Pancreas (tissue), 10 donors: ENCODE measurements around the gene HLF. TPM values are rescaled to one million over a fixed set of nuclear protein-coding genes. Genes with fewer than 3 reads are reported as not detected.

Experiments
- ATAC-seq, 4 donors: fragments of 200-7000 bp; cut with Tn5 transposase; one replicate each; pipeline versions ENCODE4 v1.8.0 to v1.9.1; 2020; ENCODE audit warnings: mild to moderate bottlenecking in 4 of 4, moderate library complexity in 4 of 4
- DNase-seq, 6 donors: peaks; one replicate each; pipeline ENCODE4 v3.0.0-alpha.2; 2020
- FAIRE-seq: peaks from 2 replicates; lab custom pipeline; 2012; peaks lifted over from hg19 to GRCh38; lab: Jason Lieb, UNC
- H3K27ac ChIP-seq, 4 donors: fragments of 200-600 bp; sonication (generic); 1 replicate in 3 of 4; 2 replicates in 1 of 4; pipeline versions ENCODE4 v1.5.0 to v1.8.0; 2020
- H3K27me3 ChIP-seq, 4 donors: fragments of 200-600 bp; one replicate each; pipeline ENCODE4 v1.8.0; 2021
- H3K36me3 ChIP-seq, 3 donors: fragments of 200-600 bp; sonication (generic) in 1 of 3; one replicate each; pipeline versions ENCODE4 v1.5.0 to v1.8.0; 2020 to 2021
- H3K4me1 ChIP-seq, 3 donors: fragments of 200-600 bp; one replicate each; pipeline ENCODE4 v1.8.0; 2021
- H3K4me3 ChIP-seq, 4 donors: fragments of 200-600 bp; sonication (generic) in 2 of 4; one replicate each; pipeline versions ENCODE4 v1.5.0 to v1.8.0; 2020 to 2021
- H3K9me3 ChIP-seq, 4 donors: fragments of 200-600 bp; one replicate each; pipeline ENCODE4 v1.8.0; 2021
- WGBS, 2 donors: extraction: QIAGEN DNeasy Blood & Tissue Kit; methylation state at CpG; one replicate each; pipeline ENCODE4 v1.1.7; 2013; 5-methylcytosine and 5-hydroxymethylcytosine counted together
- intact Hi-C, 3 donors: fragments of 100-400 bp; cut with DNase I; formaldehyde crosslinking; loops; one replicate each; pipeline versions ENCODE4 v1.11.1 to v1.14.2; 2022
- polyA plus RNA-seq, 2 donors: library from polyadenylated mRNA; stranded (reverse); fragments of 200-250 nt; gene quantifications; one replicate each; pipeline ENCODE4 v1.2.3, GENCODE V29; 2013
- total RNA-seq, 6 donors: library from RNA; stranded (reverse); fragmentation: NEBNext Ultra II Directional in 4 of 6; extraction: Animal tissue kit (Norgen Biotek cat#: 25700) in 4 of 6; gene quantifications; one replicate each; pipeline versions ENCODE4 v1.2.1 to v1.2.4, GENCODE V29; 2021 to 2023
- TF ChIP-seq, protein P1 (sequence below), 4 donors: fragments of 200-600 bp; sonication (generic) in 3 of 4; IDR thresholded peaks; one replicate each; pipeline versions ENCODE4 v1.5.0 to v1.8.0; 2021; ENCODE audit warnings: antibody characterized with exemption in 4 of 4
- donor health status: healthy with polysubstance abuse.
- donor health status: DM: no; HTN: no; CAD: no; lungs with moderate emphysema.
- donor health status: DM: no; HTN: no; CAD: no.
- donor health status: control.
- donor health status: control.
- donor health status: Bipolar disorder and iron deficiency.
- donor health status: DM: yes; HTN: yes; CAD: no.
- donor health status: DM: no; HTN: no; CAD: no.
- donor health status: DM: no; HTN: no; CAD: no.
- donor health status: DM: yes; HTN: yes; CAD: no.

HLF gene
- total and polyA plus RNA-seq, 8 donors, result 1.2 to 4.6 (median 2.2) TPM

DNA sequence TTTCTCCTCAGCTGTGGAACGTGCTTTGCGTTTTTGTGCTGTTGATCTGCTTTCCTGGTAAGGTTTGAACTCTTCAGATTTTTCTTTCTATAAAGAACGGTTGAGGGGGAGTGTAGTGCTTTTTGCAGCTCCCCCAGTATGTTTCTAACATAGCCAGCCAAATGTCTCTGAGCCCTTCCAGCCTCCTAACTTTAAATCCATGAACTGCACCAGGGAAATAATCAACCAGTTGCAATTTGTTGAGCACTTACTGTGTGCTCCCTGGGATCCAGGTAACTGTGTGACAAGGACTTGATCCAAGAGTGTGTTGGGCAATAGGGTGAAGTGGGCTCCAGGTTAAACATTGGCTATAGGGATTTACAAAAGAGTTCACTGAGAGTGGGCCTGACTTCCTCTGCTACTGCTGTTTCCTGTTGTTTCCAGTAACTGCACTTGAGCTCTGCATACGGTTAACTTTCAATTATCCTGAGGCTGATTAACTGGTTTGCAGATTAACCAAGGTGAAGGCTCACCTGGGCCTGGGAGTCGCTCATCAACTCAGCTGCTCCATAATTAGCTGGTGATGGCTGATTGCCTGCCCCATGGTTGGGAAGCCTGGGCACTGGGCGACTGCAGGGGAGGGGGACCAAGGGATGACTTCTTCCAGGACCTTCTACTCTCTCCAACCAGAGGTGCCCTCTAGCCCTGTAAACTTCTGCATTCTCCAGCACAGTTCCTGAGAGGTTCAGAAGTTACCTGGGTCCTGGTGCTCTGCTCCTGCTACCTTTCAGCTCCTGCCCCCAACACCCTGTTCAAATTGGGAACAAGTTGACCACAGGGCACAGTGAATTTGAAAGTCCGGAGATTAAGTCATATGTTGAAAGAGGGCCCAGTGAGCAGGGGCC, 19.5 kb downstream of the HLF start:
- peak overlapping the region; percentile 9 to 62 (median 38) for H3K27ac ChIP-seq
- H3K4me1 ChIP-seq, result peaks cover 10 to 46% (median 22%) of the 10 kb centered on the region in 3 donors
- intact Hi-C loops, result no loop called here
- FAIRE-seq (no peak), ATAC-seq (peak in 3 of 4 donors; percentile 23 to 54 (median 47)), DNase-seq (no peak)
- H3K36me3 ChIP-seq, result no peaks in the 10 kb centered on the region
- no peaks in the 10 kb centered on the region for H3K9me3 ChIP-seq
- WGBS, 2 donors, result 71 to 73% methylated on average over 7 of the region's 7 CpGs
- no peaks in the 10 kb centered on the region for H3K27me3 ChIP-seq
- no peak overlapping the region for H3K4me3 ChIP-seq
- TF ChIP-seq, protein P1, sequence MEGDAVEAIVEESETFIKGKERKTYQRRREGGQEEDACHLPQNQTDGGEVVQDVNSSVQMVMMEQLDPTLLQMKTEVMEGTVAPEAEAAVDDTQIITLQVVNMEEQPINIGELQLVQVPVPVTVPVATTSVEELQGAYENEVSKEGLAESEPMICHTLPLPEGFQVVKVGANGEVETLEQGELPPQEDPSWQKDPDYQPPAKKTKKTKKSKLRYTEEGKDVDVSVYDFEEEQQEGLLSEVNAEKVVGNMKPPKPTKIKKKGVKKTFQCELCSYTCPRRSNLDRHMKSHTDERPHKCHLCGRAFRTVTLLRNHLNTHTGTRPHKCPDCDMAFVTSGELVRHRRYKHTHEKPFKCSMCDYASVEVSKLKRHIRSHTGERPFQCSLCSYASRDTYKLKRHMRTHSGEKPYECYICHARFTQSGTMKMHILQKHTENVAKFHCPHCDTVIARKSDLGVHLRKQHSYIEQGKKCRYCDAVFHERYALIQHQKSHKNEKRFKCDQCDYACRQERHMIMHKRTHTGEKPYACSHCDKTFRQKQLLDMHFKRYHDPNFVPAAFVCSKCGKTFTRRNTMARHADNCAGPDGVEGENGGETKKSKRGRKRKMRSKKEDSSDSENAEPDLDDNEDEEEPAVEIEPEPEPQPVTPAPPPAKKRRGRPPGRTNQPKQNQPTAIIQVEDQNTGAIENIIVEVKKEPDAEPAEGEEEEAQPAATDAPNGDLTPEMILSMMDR (IDR thresholded peaks at IDR 0.05), result no peak

DNA sequence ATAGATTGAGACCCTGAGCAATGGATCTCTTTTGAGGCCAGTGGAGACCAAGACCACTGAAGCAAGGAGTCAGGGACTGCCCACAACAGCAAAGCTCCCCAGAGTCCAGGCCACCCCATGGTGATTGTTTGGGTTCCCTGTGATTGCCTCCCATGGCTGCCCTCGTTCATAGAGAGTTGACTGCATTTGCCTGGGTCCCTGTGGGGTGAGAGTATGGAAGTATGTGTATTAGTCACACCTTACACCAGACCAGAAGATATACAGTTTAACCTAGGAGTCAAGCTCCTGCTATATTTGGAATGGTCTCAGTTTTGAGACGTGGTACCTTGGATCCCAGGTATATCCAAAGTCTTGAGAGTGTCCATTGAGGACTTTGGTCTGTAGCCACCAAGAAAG, 20.2 kb downstream of the HLF start:
- FAIRE-seq (no peak), DNase-seq (no peak), ATAC-seq (no peak)
- Histone ChIP-seq H3K27me3 (no peaks in the 10 kb centered on the region), H3K27ac (peak overlapping the region; percentile 9 to 62 (median 38)), H3K9me3 (no peaks in the 10 kb centered on the region), H3K4me3 (no peak overlapping the region), H3K36me3 (no peaks in the 10 kb centered on the region), H3K4me1 (peaks cover 10 to 46% (median 22%) of the 10 kb centered on the region in 3 donors)
- intact Hi-C loops, result no loop called here
- 71% methylated on average over 2 of the region's 2 CpGs for WGBS, 2 donors
- TF ChIP-seq, protein P1 (IDR thresholded peaks at IDR 0.05), result no peak

DNA sequence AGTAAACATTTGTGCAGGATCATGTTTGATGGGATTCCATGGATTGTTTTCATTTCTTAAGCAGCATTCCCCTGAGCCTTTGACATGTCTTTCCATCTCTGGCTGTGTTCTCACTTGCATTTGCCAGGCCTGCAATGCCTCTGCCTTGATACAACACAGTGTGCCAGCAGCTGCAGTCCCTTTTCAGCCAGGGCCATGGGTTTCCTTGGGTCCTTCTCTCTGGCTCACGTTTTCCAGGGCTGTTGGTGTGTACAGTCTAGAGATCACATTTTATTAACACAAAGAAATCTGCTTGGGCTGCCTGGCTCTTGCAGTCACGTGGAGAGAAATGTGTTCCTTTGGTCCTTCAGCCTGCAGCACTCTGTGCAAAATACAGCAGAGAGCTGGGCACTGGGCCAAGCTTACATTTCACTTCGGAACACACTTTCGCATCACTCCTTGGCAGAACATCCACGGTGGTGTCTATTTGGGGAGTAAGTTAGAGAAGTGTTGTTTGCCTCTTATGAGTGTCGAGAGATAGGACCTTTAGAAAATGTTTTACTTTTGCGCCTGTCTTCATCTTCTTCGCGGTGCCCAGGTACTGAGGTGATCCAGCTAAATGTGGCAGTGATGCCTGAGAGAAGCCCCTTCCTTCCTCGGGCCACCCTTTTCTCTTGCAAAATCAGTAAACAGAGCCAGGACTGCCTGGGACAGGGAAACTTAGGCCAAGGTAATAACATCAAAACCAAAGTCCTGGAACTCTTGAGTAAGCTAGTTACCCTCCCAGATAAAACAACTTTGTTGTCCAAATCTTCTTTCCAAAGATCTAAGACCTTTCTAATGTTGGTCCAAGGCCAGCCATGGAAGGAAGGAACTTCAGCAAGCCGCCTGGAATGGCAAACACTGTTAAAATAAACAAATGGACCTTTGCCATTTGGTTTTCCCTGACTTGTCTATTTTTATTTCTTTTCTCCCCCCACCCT, 20.9 kb downstream of the HLF start:
- Histone ChIP-seq H3K36me3 (no peaks in the 10 kb centered on the region), H3K27me3 (no peaks in the 10 kb centered on the region), H3K4me1 (peaks cover 10 to 46% (median 22%) of the 10 kb centered on the region in 3 donors), H3K9me3 (no peaks in the 10 kb centered on the region), H3K27ac (peak overlapping the region in 3 of 4 donors; percentile 28 to 62 (median 49)), H3K4me3 (no peak overlapping the region)
- TF ChIP-seq, protein P1 (IDR thresholded peaks at IDR 0.05), result no peak
- DNase-seq, result peak in 5 of 6 donors; percentile 45 to 69 (median 65)
- FAIRE-seq, result peak; percentile 5
- ATAC-seq, result peak; percentile 39 to 74 (median 58)
- WGBS, 2 donors, result 56 to 59% methylated on average over 11 of the region's 11 CpGs
- intact Hi-C loops, result no loop called here

DNA sequence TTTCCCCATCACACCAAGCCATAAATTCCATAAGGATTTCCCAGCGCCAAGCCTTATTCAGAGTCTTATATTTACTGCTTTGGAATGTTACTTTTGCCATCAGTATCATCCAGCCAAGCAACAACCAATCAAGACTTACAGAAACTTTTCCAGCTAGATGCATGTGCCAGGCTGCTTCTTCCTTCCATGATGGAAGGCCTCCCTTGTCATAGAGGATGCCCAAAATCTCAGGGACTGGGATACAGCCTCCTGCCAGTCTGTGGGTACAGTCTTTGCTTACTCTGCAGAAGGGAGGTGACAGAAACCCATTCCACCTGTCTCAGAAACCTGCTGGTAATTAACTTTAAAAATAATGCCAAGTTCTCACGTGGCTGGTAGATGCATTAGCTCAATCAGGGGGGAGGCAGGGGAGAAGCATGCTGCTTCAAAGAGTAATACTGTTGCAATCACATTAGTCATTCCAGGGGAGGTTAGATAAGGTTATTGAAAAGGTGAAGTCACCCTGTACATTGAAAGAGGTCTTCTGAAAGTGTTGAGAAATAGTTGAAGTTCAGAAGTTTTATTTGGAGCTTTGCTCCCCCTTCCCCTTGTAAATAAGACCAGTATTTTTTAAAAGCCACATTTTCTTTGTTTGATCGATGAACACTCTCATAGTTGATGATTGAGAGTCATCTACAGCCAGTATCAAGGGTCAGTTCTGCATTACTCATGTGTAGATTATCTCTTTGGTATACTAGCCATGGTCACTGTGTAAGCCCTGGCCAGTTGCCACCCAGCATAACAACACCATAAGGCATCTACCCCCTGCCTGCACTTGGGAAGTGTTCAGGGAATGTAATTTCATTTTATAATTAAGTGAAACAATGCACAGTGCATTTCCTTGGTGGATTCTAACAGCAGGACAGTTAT, 22.2 kb downstream of the HLF start:
- WGBS, 2 donors, result 47 to 55% methylated on average over 3 of the region's 3 CpGs
- Histone ChIP-seq H3K36me3 (no peaks in the 10 kb centered on the region), H3K4me1 (peaks cover 10 to 46% (median 22%) of the 10 kb centered on the region in 3 donors), H3K4me3 (no peak overlapping the region), H3K27ac (peak overlapping the region in 2 of 4 donors; percentile 39 to 62), H3K27me3 (no peaks in the 10 kb centered on the region), H3K9me3 (no peaks in the 10 kb centered on the region)
- no peak for FAIRE-seq
- TF ChIP-seq, protein P1 (IDR thresholded peaks at IDR 0.05), result no peak
- ATAC-seq, result peak; percentile 76 to 83 (median 78)
- DNase-seq, result peak in 4 of 6 donors; percentile 36 to 60 (median 58)
- intact Hi-C loops, result no loop called here
